IMR-90 (cell line): ENCODE data around the gene SLC16A1.

Source experiments
- CHD1 ChIP-seq: IDR thresholded peaks from 2 replicates; pipeline ENCODE4 v1.6.1; 2012; ENCODE audit warnings: low read depth, low read length, improper control_type of control experiment
- MXI1 ChIP-seq: IDR thresholded peaks from 2 replicates; pipeline ENCODE4 v1.6.1; 2012; ENCODE audit warnings: low read depth, mild to moderate bottlenecking, low read length, moderate library complexity, borderline replicate concordance
- POLR2A ChIP-seq: IDR thresholded peaks from 2 replicates; pipeline ENCODE4 v1.6.1; 2012; ENCODE audit warnings: mild to moderate bottlenecking, low read depth, low read length
- RAD21 ChIP-seq: IDR thresholded peaks from 2 replicates; pipeline ENCODE4 v1.6.1; 2012; ENCODE audit warnings: low read length, improper control_type of control experiment
- TF ChIP-seq, protein P1 (sequence below): conservative IDR thresholded peaks from 2 replicates; pipeline ENCODE4 v1.5.1; 2012; ENCODE audit warnings: mild to moderate bottlenecking, low read depth, low read length, improper control_type of control experiment

DNA sequence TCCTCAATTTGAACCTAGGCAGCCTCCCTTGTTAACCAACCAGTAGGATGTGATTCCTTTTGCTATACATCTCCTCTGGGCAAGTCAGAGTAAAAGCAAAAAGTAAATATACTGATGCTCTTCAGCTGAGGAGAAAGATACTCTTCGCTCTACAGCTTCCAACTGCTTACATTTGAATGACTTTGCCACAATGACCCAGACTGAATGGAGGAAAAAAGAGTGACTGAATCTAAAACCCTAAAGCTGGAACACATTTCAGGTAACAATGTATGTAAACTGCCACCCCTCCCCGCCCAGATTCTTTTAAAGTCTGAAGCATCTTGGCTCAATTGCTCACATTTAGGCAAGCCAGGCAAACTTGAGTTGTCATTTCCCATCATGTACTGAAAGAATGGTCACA, 46.1 kb downstream of the SLC16A1 start:
- TF ChIP-seq, protein P1, sequence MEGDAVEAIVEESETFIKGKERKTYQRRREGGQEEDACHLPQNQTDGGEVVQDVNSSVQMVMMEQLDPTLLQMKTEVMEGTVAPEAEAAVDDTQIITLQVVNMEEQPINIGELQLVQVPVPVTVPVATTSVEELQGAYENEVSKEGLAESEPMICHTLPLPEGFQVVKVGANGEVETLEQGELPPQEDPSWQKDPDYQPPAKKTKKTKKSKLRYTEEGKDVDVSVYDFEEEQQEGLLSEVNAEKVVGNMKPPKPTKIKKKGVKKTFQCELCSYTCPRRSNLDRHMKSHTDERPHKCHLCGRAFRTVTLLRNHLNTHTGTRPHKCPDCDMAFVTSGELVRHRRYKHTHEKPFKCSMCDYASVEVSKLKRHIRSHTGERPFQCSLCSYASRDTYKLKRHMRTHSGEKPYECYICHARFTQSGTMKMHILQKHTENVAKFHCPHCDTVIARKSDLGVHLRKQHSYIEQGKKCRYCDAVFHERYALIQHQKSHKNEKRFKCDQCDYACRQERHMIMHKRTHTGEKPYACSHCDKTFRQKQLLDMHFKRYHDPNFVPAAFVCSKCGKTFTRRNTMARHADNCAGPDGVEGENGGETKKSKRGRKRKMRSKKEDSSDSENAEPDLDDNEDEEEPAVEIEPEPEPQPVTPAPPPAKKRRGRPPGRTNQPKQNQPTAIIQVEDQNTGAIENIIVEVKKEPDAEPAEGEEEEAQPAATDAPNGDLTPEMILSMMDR: no peak
- no peak for TF ChIP-seq POLR2A
- TF ChIP-seq RAD21: no peak
- TF ChIP-seq MXI1: no peak
- TF ChIP-seq CHD1: no peak
